Smooth muscle cell (in vitro differentiated cells): ENCODE data around the gene PARM1. TPM values are rescaled to one million over a fixed set of nuclear protein-coding genes. Genes with fewer than 3 reads are reported as not detected.

Source experiments
- DNase-seq: peaks from one replicate; lab custom pipeline; 2025; ENCODE audit not compliant: unreplicated experiment; lab: John Stamatoyannopoulos, UW
- H2AFZ ChIP-seq: fragments of 200-600 bp; sonication (generic); 2 replicates; pipeline ENCODE4 v1.6.0; 2016; ENCODE audit warnings: antibody characterized with exemption, low read depth, mild to moderate bottlenecking
- H3F3A ChIP-seq: fragments of 200-600 bp; sonication (generic); 2 replicates; pipeline ENCODE4 v1.6.0; 2017; ENCODE audit warnings: antibody characterized with exemption, low read depth
- H3K27ac ChIP-seq: fragments of 200-600 bp; sonication (generic); 2 replicates; pipeline ENCODE4 v1.5.1; 2016; ENCODE audit warnings: low read depth, mild to moderate bottlenecking
- H3K27me3 ChIP-seq: fragments of 200-600 bp; sonication (generic); 2 replicates; pipeline ENCODE4 v1.6.1; 2016; ENCODE audit warnings: low read depth, mild to moderate bottlenecking
- H3K36me3 ChIP-seq: fragments of 200-600 bp; sonication (generic); 2 replicates; pipeline ENCODE4 v1.5.1; 2016; ENCODE audit warnings: low read depth
- H3K4me1 ChIP-seq: fragments of 200-600 bp; sonication (generic); 2 replicates; pipeline ENCODE4 v1.5.1; 2016; ENCODE audit warnings: low read depth
- H3K4me2 ChIP-seq: fragments of 200-600 bp; sonication (generic); 2 replicates; pipeline ENCODE4 v1.6.0; 2016; ENCODE audit warnings: mild to moderate bottlenecking
- H3K4me3 ChIP-seq: fragments of 200-600 bp; sonication (generic); 2 replicates; pipeline ENCODE4 v1.5.1; 2016; ENCODE audit warnings: mild to moderate bottlenecking
- H3K79me2 ChIP-seq: fragments of 200-600 bp; sonication (generic); 2 replicates; pipeline ENCODE4 v1.6.0; 2016; ENCODE audit warnings: low read depth, mild to moderate bottlenecking
- H3K9ac ChIP-seq: fragments of 200-600 bp; sonication (generic); 2 replicates; pipeline ENCODE4 v1.6.0; 2016; ENCODE audit warnings: low read depth
- H3K9me3 ChIP-seq: fragments of 200-600 bp; sonication (generic); replicated peaks from 2 replicates; pipeline ENCODE4 v1.5.1; 2016; ENCODE audit warnings: low read depth
- H4K20me1 ChIP-seq: fragments of 200-600 bp; sonication (generic); 2 replicates; pipeline ENCODE4 v1.6.0; 2016; ENCODE audit warnings: low read depth
- WGBS: methylation state at CpG from one replicate; pipeline ENCODE4 v1.1.7; 2016; ENCODE audit warnings: low lambda C conversion rate; 5-methylcytosine and 5-hydroxymethylcytosine counted together
- polyA plus RNA-seq: library from polyadenylated mRNA; unstranded; fragments of >200 nt; fragmentation: Nextera tagmentation; extraction: Ambion mirVana; gene quantifications from 2 replicates; pipeline ENCODE4 v1.2.1, GENCODE V29; 2016
- total RNA-seq: library from RNA; depleted of rRNA; stranded (reverse); fragments of >200 nt; gene quantifications from 2 replicates; pipeline ENCODE4 v1.2.3, GENCODE V29; 2014
- TF ChIP-seq, protein P1 (sequence below): fragments of 200-600 bp; sonication (generic); IDR thresholded peaks from 2 replicates; pipeline ENCODE4 v1.5.1; 2017; ENCODE audit warnings: borderline replicate concordance, mild to moderate bottlenecking, antibody characterized with exemption; ENCODE audit not compliant: insufficient read depth, poor library complexity, severe bottlenecking

The PARM1 gene
- total and polyA plus RNA-seq, 2 experiments from 2014 or later, result 38.5 to 46.4 TPM

DNA sequence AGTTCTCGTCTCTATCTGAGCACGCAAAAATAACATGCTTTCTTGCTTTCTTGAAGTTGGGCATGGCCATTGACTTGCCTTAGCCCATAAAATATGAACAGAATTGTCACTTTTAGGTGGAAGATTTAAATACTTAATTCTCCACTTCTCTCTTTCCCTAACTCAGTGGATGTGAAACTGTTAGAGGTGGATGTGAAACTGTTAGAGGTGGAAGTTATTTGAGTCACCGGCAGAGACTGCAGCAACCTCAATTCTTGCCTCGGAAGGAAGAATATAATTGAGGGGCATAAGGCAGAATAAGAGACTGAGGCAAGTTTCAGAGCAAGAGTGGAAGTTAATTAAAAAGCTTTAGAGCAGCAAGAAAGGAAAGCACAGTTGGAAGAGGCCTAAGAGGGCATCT, 2.8 kb upstream of the PARM1 start:
- H3K9ac ChIP-seq, result no peak overlapping the region
- no peaks in the 10 kb centered on the region for H4K20me1 ChIP-seq
- TF ChIP-seq, protein P1, sequence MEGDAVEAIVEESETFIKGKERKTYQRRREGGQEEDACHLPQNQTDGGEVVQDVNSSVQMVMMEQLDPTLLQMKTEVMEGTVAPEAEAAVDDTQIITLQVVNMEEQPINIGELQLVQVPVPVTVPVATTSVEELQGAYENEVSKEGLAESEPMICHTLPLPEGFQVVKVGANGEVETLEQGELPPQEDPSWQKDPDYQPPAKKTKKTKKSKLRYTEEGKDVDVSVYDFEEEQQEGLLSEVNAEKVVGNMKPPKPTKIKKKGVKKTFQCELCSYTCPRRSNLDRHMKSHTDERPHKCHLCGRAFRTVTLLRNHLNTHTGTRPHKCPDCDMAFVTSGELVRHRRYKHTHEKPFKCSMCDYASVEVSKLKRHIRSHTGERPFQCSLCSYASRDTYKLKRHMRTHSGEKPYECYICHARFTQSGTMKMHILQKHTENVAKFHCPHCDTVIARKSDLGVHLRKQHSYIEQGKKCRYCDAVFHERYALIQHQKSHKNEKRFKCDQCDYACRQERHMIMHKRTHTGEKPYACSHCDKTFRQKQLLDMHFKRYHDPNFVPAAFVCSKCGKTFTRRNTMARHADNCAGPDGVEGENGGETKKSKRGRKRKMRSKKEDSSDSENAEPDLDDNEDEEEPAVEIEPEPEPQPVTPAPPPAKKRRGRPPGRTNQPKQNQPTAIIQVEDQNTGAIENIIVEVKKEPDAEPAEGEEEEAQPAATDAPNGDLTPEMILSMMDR, result no peak
- no peaks in the 10 kb centered on the region for H3K27me3 ChIP-seq
- no peak overlapping the region for H3K4me3 ChIP-seq
- H3K4me2 ChIP-seq, result no peak overlapping the region
- H3F3A ChIP-seq, result no peaks in the 10 kb centered on the region
- no peak for DNase-seq
- H3K4me1 ChIP-seq, result no peaks in the 10 kb centered on the region
- 93% methylated on average over 4 of the region's 4 CpGs for WGBS
- no peak overlapping the region for H2AFZ ChIP-seq
- H3K79me2 ChIP-seq, result no peaks in the 10 kb centered on the region
- H3K27ac ChIP-seq, result no peak overlapping the region
- H3K9me3 ChIP-seq, result no peaks in the 10 kb centered on the region
- no peaks in the 10 kb centered on the region for H3K36me3 ChIP-seq

DNA sequence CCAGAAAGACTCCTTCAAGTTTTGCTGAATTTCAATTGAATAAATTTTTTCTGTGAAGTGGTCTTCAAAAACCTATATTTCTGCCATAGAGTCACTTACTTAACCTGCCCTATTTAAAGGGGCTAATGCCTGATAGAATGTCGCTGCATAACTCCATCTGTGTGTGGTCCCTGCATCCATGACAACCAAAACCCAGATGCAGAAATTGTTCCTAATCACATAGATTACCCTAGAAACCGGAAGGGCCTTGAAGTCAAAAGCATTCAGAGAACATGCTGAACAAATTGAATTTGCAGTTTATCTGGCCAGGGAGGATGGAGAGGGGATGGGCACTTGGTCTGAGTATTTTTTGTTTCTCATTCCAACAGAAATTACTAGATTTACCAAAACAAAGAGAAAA, 1.5 kb upstream of the PARM1 start:
- Histone ChIP-seq H3K9ac (no peak overlapping the region), H3K4me1 (no peaks in the 10 kb centered on the region), H3K36me3 (no peaks in the 10 kb centered on the region), H3K27me3 (no peaks in the 10 kb centered on the region), H3F3A (no peaks in the 10 kb centered on the region), H3K79me2 (no peaks in the 10 kb centered on the region), H4K20me1 (no peaks in the 10 kb centered on the region), H3K4me2 (no peak overlapping the region), H3K9me3 (no peaks in the 10 kb centered on the region), H3K4me3 (no peak overlapping the region), H3K27ac (no peak overlapping the region), H2AFZ (peak overlapping the region; percentile 74)
- TF ChIP-seq, protein P1, result no peak
- DNase-seq, result no peak
- 64% methylated on average over 2 of the region's 2 CpGs for WGBS

DNA sequence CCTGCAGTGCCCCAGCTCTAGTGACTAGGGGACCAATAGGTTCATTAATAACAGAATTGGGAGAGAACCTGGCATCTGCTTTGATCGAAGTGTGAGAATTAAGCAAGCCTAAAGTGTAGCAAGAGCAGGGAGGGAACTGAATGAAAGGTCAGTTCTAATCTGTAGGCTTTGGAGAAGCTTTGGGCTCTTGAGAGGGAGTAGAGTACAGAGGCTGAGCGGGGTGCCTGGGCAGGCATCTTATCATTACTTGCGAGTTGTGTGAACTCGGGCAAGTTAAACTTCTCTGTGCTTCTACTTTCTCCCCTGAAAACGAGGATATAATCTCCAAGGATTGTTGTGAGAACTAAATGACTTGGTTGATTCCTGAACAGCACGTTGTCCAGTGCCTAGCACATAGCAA, 906 bp upstream of the PARM1 start:
- peak overlapping the region; percentile 74 for H2AFZ ChIP-seq
- no peak overlapping the region for H3K27ac ChIP-seq
- peak overlapping the region; percentile 99 for H3K4me2 ChIP-seq
- H3K27me3 ChIP-seq, result no peaks in the 10 kb centered on the region
- H3K9me3 ChIP-seq, result no peaks in the 10 kb centered on the region
- 36% methylated on average over 6 of the region's 6 CpGs for WGBS
- H3F3A ChIP-seq, result no peaks in the 10 kb centered on the region
- no peak overlapping the region for H3K9ac ChIP-seq
- H3K79me2 ChIP-seq, result no peaks in the 10 kb centered on the region
- no peaks in the 10 kb centered on the region for H4K20me1 ChIP-seq
- no peaks in the 10 kb centered on the region for H3K36me3 ChIP-seq
- TF ChIP-seq, protein P1, result no peak
- H3K4me3 ChIP-seq, result no peak overlapping the region
- H3K4me1 ChIP-seq, result no peaks in the 10 kb centered on the region
- DNase-seq, result no peak

DNA sequence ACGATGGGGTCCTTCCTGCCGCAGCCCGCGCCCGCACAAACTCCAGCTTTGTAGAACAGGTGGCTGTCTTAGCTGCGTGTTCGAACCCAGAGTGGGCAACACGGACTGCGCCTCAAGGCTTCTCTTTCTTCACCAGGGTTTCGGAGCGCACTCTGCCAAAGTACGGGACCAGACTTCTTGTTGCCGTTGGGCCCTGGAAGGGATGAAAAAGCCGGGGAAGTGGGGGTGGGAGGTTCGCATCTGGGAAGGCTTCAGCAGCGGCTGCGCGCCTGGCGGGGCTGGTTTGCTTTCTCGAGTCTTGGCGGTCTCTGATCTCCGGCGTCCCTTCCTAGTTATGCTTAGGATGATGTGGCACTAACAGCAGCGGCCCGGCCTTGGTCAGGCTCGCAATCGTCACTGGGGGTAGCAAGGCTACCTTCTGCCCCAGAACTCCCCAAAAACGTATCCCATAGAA, 673 bp downstream of the PARM1 start:
- H3K9ac ChIP-seq, result no peak overlapping the region
- peaks cover under 1% of the 10 kb centered on the region for H3K79me2 ChIP-seq
- H3K27me3 ChIP-seq, result no peaks in the 10 kb centered on the region
- TF ChIP-seq, protein P1, result no peak
- peak overlapping the region; percentile 99 for H2AFZ ChIP-seq
- H3K4me3 ChIP-seq, result peak overlapping the region; percentile 86
- WGBS, result 2% methylated on average over 28 of the region's 28 CpGs
- H3K27ac ChIP-seq, result no peak overlapping the region
- H3K36me3 ChIP-seq, result no peaks in the 10 kb centered on the region
- no peaks in the 10 kb centered on the region for H4K20me1 ChIP-seq
- H3K9me3 ChIP-seq, result no peaks in the 10 kb centered on the region
- DNase-seq, result peak; percentile 9
- no peaks in the 10 kb centered on the region for H3F3A ChIP-seq
- peak overlapping the region; percentile 99 for H3K4me2 ChIP-seq
- H3K4me1 ChIP-seq, result no peaks in the 10 kb centered on the region
